ENCODE results near the gene PDS5A. TPM values are rescaled to one million over a fixed set of nuclear protein-coding genes. Genes with fewer than 3 reads are reported as not detected.
"Not testable (repeated sequence)": the region's sequence is repeated elsewhere in the genome, so short reads cannot be mapped to it uniquely, and the experiment has no call there.

Gene PDS5A
- total and polyA plus RNA-seq, 2 donors (not counting 3 experiments of a cell fraction or from before 2014, with no cell fraction given) = 17.5 to 80.8 TPM

DNA sequence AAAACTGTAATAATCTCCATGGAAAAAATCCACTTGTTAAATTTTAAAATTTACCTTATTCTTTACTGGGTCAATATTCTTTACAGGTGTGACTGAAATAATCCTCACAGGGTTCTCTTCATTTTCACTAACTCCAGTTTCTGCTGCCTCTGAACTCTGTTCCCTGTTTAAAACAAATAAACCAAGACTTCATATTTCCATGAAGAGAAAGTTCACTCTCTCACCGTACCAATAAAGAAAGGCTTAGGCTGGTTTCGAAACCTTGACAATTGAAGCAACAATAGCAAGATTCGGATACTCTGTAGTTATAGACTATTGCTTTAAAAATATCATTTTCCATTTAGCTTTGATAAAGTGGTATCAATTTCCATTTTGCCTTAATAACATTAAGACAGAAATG is 135.8 kb downstream of the PDS5A start:
- no peaks in the 10 kb centered on the region for H3K27me3 ChIP-seq (ENCODE audit: control insufficient read depth in 2 of 2, insufficient read depth in 2 of 2, low read length in 2 of 2)
- no peaks in the 10 kb centered on the region for H3K4me1 ChIP-seq (ENCODE audit: control insufficient read depth, extremely low read depth, insufficient read depth, low read length)
- ChIA-PET CTCF (no interaction called here), POLR2A (no interaction called here)
- BruUV-seq (replicated peaks) = no TSS peak
- no peak overlapping the region for H3K4me3 ChIP-seq (replicated peaks in 1 of 3; ENCODE audit: insufficient read depth in 1 of 3, low read depth in 1 of 3, low read length in 3 of 3)
- no peak for DNase-seq (ENCODE audit: low read depth, low spot score)
- H3K9me3 ChIP-seq (replicated peaks; ENCODE audit: control insufficient read depth, insufficient read depth, low read length) = no peaks in the 10 kb centered on the region
- H3K4me2 ChIP-seq (ENCODE audit: insufficient read depth, low read length) = no peak overlapping the region
- no peak overlapping the region for H3K9ac ChIP-seq (replicated peaks; ENCODE audit: extremely low read depth, insufficient read depth, low read length)
- intact Hi-C loops (cut with micrococcal nuclease) (no loop called here), dilution Hi-C loops (cut with MboI; ENCODE audit: extremely low pct_ligation_motif_present, low sequenced_read_pairs) (no loop called here)
- FAIRE-seq = no peak
- H3K9me1 ChIP-seq (replicated peaks; ENCODE audit: control insufficient read depth, extremely low read depth, insufficient read depth, low read length) = no peaks in the 10 kb centered on the region
- TF ChIP-seq POLR2A (IDR thresholded peaks at IDR 0.05; ENCODE audit: low read depth, low read length) (no peak), FOS (IDR thresholded peaks at IDR 0.05; ENCODE audit: borderline replicate concordance, insufficient read depth, low read length) (no peak), EZH2 (IDR thresholded peaks at IDR 0.05; ENCODE audit: borderline replicate concordance, low read depth, low read length, severe bottlenecking) (no peak)
- no peaks in the 10 kb centered on the region for H4K20me1 ChIP-seq (replicated peaks; ENCODE audit: control insufficient read depth, extremely low read depth, insufficient read depth, low read length)
- H3K27ac ChIP-seq (ENCODE audit: insufficient read depth, low read depth, low read length) = no peak overlapping the region
- H3K36me3 ChIP-seq (ENCODE audit: control insufficient read depth in 2 of 2, extremely low read depth in 1 of 2, insufficient read depth in 2 of 2, low read length in 2 of 2) = peaks cover 11 to 20% of the 10 kb centered on the region in 2 experiments
- H2AFZ ChIP-seq (ENCODE audit: low read depth, low read length) = no peak overlapping the region
- H3K79me2 ChIP-seq (ENCODE audit: control insufficient read depth, insufficient read depth, low read length) = no peaks in the 10 kb centered on the region

DNA sequence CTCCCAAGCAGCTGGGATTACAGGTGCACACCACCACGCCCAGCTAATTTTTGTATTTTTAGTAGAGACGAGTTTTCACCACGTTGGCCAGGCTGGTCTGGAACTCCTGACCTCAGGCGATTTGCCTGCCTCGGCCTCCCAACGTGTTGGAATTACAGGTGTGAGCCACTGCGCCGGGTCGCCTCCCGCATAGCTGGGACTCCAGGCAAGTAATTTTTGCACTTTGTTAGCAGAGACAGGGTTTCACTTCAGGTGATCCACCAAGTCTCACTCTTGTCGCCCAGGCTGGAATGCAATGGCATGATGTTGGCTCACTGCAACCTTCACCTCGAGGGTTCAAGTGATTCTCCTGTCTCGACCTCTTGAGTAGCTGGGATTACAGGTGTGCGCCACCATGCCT is 137.2 kb downstream of the PDS5A start:
- intact Hi-C loops (cut with micrococcal nuclease); FAIRE-seq; CTCF ChIA-PET; H3K4me1 ChIP-seq (ENCODE audit: control insufficient read depth, extremely low read depth, insufficient read depth, low read length); H3K9me3 ChIP-seq (replicated peaks; ENCODE audit: control insufficient read depth, insufficient read depth, low read length); dilution Hi-C loops (cut with MboI; ENCODE audit: extremely low pct_ligation_motif_present, low sequenced_read_pairs); H2AFZ ChIP-seq (ENCODE audit: low read depth, low read length); H3K4me2 ChIP-seq (ENCODE audit: insufficient read depth, low read length); DNase-seq (ENCODE audit: low read depth, low spot score); H3K9me1 ChIP-seq (replicated peaks; ENCODE audit: control insufficient read depth, extremely low read depth, insufficient read depth, low read length); H3K9ac ChIP-seq (replicated peaks; ENCODE audit: extremely low read depth, insufficient read depth, low read length); H4K20me1 ChIP-seq (replicated peaks; ENCODE audit: control insufficient read depth, extremely low read depth, insufficient read depth, low read length); H3K4me3 ChIP-seq (replicated peaks in 1 of 3; ENCODE audit: insufficient read depth in 1 of 3, low read depth in 1 of 3, low read length in 3 of 3); H3K27ac ChIP-seq (ENCODE audit: insufficient read depth, low read depth, low read length); H3K79me2 ChIP-seq (ENCODE audit: control insufficient read depth, insufficient read depth, low read length); BruUV-seq (replicated peaks); POLR2A ChIA-PET; H3K27me3 ChIP-seq (ENCODE audit: control insufficient read depth in 2 of 2, insufficient read depth in 2 of 2, low read length in 2 of 2): not testable (repeated sequence)
- peaks cover 9 to 23% of the 10 kb centered on the region in 2 experiments for H3K36me3 ChIP-seq (ENCODE audit: control insufficient read depth in 2 of 2, extremely low read depth in 1 of 2, insufficient read depth in 2 of 2, low read length in 2 of 2)
